Neural cell (in vitro differentiated cells): ENCODE data around the gene PTPRU.

ENCODE experiments used
- EP300 ChIP-seq: fragments of 450-650 bp; conservative IDR thresholded peaks from 2 replicates; pipeline ENCODE4 v1.6.1; 2014; ENCODE audit warnings: antibody characterized with exemption, mild to moderate bottlenecking, moderate library complexity; ENCODE audit not compliant: poor library complexity, severe bottlenecking
- EZH2 ChIP-seq: fragments of 200-600, 300-800 bp; shearing (Covaris generic), sonication (generic); IDR thresholded peaks from 2 replicates; pipeline ENCODE4 v1.6.1; 2014; ENCODE audit warnings: antibody characterized with exemption, low read length, borderline replicate concordance, mild to moderate bottlenecking; ENCODE audit not compliant: insufficient read depth, poor library complexity, severe bottlenecking
- MXI1 ChIP-seq: fragments of 450-650 bp; conservative IDR thresholded peaks from 2 replicates; pipeline ENCODE4 v1.6.1; 2014; ENCODE audit warnings: antibody characterized with exemption, mild to moderate bottlenecking; ENCODE audit not compliant: poor library complexity, severe bottlenecking
- POLR2AphosphoS5 ChIP-seq: IDR thresholded peaks from 2 replicates; pipeline ENCODE4 v1.6.1; 2012
- RAD21 ChIP-seq: fragments of 450-650 bp; conservative IDR thresholded peaks from 2 replicates; pipeline ENCODE4 v1.6.1; 2014; ENCODE audit warnings: antibody characterized with exemption, mild to moderate bottlenecking, moderate library complexity
- SMC3 ChIP-seq: fragments of 450-650 bp; conservative IDR thresholded peaks from 2 replicates; pipeline ENCODE4 v1.6.1; 2014; ENCODE audit warnings: antibody characterized with exemption, mild to moderate bottlenecking, moderate library complexity; ENCODE audit not compliant: poor library complexity
- TAF1 ChIP-seq: IDR thresholded peaks from 2 replicates; pipeline ENCODE4 v1.6.1; 2012; ENCODE audit warnings: low read depth
- TF ChIP-seq, protein P1 (sequence below): fragments of 450-650 bp; IDR thresholded peaks from 2 replicates; pipeline ENCODE4 v1.5.1; 2014; ENCODE audit warnings: antibody characterized with exemption, mild to moderate bottlenecking, moderate library complexity; ENCODE audit not compliant: poor library complexity, severe bottlenecking
- TF ChIP-seq, protein P2 (sequence below): IDR thresholded peaks from 2 replicates; pipeline ENCODE4 v1.6.1; 2012; ENCODE audit warnings: borderline replicate concordance

DNA sequence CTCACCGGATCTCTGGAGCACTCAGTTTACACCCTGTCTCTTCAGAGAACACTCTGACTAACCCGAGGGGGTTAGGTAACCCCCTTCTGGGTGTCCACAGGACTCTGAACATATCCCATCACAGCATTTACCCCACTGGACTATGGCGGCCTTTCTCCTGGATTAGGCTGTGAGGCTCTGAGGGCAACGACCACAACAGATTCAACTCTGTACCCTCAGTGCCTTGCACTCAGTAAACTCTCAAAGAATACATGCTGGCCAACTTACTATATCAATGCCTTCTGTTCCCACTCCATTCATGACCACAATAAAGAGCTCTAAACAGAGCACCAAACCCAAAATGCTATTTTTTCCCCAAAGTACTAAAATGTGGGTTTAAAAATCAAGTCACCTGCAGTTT, 11.0 kb upstream of the PTPRU start:
- TF ChIP-seq, protein P1, sequence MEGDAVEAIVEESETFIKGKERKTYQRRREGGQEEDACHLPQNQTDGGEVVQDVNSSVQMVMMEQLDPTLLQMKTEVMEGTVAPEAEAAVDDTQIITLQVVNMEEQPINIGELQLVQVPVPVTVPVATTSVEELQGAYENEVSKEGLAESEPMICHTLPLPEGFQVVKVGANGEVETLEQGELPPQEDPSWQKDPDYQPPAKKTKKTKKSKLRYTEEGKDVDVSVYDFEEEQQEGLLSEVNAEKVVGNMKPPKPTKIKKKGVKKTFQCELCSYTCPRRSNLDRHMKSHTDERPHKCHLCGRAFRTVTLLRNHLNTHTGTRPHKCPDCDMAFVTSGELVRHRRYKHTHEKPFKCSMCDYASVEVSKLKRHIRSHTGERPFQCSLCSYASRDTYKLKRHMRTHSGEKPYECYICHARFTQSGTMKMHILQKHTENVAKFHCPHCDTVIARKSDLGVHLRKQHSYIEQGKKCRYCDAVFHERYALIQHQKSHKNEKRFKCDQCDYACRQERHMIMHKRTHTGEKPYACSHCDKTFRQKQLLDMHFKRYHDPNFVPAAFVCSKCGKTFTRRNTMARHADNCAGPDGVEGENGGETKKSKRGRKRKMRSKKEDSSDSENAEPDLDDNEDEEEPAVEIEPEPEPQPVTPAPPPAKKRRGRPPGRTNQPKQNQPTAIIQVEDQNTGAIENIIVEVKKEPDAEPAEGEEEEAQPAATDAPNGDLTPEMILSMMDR, result no peak
- TF ChIP-seq EZH2, result no peak
- TF ChIP-seq MXI1, result no peak
- TF ChIP-seq, protein P2, sequence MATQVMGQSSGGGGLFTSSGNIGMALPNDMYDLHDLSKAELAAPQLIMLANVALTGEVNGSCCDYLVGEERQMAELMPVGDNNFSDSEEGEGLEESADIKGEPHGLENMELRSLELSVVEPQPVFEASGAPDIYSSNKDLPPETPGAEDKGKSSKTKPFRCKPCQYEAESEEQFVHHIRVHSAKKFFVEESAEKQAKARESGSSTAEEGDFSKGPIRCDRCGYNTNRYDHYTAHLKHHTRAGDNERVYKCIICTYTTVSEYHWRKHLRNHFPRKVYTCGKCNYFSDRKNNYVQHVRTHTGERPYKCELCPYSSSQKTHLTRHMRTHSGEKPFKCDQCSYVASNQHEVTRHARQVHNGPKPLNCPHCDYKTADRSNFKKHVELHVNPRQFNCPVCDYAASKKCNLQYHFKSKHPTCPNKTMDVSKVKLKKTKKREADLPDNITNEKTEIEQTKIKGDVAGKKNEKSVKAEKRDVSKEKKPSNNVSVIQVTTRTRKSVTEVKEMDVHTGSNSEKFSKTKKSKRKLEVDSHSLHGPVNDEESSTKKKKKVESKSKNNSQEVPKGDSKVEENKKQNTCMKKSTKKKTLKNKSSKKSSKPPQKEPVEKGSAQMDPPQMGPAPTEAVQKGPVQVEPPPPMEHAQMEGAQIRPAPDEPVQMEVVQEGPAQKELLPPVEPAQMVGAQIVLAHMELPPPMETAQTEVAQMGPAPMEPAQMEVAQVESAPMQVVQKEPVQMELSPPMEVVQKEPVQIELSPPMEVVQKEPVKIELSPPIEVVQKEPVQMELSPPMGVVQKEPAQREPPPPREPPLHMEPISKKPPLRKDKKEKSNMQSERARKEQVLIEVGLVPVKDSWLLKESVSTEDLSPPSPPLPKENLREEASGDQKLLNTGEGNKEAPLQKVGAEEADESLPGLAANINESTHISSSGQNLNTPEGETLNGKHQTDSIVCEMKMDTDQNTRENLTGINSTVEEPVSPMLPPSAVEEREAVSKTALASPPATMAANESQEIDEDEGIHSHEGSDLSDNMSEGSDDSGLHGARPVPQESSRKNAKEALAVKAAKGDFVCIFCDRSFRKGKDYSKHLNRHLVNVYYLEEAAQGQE, result no peak
- TF ChIP-seq TAF1, result no peak
- no peak for TF ChIP-seq POLR2AphosphoS5
- no peak for TF ChIP-seq SMC3
- no peak for TF ChIP-seq EP300
- TF ChIP-seq RAD21, result no peak
